ENCODE measurements around the gene PPM1F. TPM values are rescaled to one million over a fixed set of nuclear protein-coding genes. Genes with fewer than 3 reads are reported as not detected.

Gene PPM1F
- polyA plus RNA-seq, 1 donor from 2014 or later, result 28.3 TPM

DNA sequence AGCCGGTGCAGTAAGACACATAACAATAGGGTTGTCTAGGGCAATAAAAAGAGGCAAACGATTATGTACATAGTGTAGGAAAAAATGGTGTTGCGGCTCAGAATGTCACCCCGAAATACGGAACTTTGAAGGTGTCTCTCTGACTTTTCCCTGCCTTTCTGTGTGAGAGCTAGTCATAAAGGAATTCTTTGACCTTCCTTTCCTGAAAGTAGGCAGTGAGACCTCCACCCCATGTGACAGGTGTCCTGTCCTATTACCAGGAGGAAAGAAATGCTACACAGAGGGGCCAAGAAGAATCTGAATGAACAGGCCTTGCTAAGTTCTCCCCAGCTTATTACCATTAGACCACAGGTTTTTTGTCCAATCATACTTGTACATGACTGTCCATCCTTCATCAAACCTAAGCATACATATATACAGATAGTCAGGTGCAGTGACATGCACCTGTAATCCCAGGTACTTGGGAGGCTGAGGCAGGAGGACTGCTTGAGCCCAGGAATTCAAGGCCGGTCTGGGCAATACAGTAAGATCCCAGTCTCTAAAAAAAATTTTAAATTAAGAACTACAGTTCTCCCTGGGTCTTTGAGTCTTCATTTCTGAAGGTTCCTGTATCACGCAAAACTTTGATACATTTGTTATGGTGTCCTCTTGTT is 46.1 kb upstream of the PPM1F start:
- H3K9me2 ChIP-seq (ENCODE audit: insufficient read depth, low read length), result no peaks in the 10 kb centered on the region
- no peak overlapping the region for H3K4me3 ChIP-seq (ENCODE audit: low read length)
- H3K79me2 ChIP-seq (replicated peaks; ENCODE audit: insufficient read depth, low read length), result no peaks in the 10 kb centered on the region
- H3F3A ChIP-seq (ENCODE audit: insufficient read depth, low read length, poor library complexity, severe bottlenecking), result no peaks in the 10 kb centered on the region
- H3K27ac ChIP-seq (ENCODE audit: low read length), result no peak overlapping the region
- H3K4me2 ChIP-seq (ENCODE audit: low read length), result no peak overlapping the region
- H2AFZ ChIP-seq (ENCODE audit: low read depth, low read length), result no peak overlapping the region
- H3K9me3 ChIP-seq (ENCODE audit: low read length), result no peaks in the 10 kb centered on the region
- H4K20me1 ChIP-seq (ENCODE audit: insufficient read depth), result no peaks in the 10 kb centered on the region
- no peak overlapping the region for H3K9ac ChIP-seq (ENCODE audit: low read length)
- H3K27me3 ChIP-seq (ENCODE audit: insufficient read depth, low read depth, low read length), result no peaks in the 10 kb centered on the region
- H3K36me3 ChIP-seq (ENCODE audit: insufficient read depth, low read length), result no peaks in the 10 kb centered on the region
- TF ChIP-seq EP300 (conservative IDR thresholded peaks at IDR 0.05; ENCODE audit: poor library complexity, severe bottlenecking) (no peak), POLR2AphosphoS5 (IDR thresholded peaks at IDR 0.05) (no peak), EZH2 (IDR thresholded peaks at IDR 0.05; ENCODE audit: borderline replicate concordance, insufficient read depth, low read length, poor library complexity, severe bottlenecking) (no peak), RAD21 (conservative IDR thresholded peaks at IDR 0.05) (no peak), MXI1 (conservative IDR thresholded peaks at IDR 0.05; ENCODE audit: poor library complexity, severe bottlenecking) (no peak), TAF1 (IDR thresholded peaks at IDR 0.05; ENCODE audit: low read depth) (no peak), SMC3 (conservative IDR thresholded peaks at IDR 0.05; ENCODE audit: poor library complexity) (no peak)
- TF ChIP-seq, protein P1, sequence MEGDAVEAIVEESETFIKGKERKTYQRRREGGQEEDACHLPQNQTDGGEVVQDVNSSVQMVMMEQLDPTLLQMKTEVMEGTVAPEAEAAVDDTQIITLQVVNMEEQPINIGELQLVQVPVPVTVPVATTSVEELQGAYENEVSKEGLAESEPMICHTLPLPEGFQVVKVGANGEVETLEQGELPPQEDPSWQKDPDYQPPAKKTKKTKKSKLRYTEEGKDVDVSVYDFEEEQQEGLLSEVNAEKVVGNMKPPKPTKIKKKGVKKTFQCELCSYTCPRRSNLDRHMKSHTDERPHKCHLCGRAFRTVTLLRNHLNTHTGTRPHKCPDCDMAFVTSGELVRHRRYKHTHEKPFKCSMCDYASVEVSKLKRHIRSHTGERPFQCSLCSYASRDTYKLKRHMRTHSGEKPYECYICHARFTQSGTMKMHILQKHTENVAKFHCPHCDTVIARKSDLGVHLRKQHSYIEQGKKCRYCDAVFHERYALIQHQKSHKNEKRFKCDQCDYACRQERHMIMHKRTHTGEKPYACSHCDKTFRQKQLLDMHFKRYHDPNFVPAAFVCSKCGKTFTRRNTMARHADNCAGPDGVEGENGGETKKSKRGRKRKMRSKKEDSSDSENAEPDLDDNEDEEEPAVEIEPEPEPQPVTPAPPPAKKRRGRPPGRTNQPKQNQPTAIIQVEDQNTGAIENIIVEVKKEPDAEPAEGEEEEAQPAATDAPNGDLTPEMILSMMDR (IDR thresholded peaks at IDR 0.05; ENCODE audit: poor library complexity, severe bottlenecking), result no peak
- TF ChIP-seq, protein P2, sequence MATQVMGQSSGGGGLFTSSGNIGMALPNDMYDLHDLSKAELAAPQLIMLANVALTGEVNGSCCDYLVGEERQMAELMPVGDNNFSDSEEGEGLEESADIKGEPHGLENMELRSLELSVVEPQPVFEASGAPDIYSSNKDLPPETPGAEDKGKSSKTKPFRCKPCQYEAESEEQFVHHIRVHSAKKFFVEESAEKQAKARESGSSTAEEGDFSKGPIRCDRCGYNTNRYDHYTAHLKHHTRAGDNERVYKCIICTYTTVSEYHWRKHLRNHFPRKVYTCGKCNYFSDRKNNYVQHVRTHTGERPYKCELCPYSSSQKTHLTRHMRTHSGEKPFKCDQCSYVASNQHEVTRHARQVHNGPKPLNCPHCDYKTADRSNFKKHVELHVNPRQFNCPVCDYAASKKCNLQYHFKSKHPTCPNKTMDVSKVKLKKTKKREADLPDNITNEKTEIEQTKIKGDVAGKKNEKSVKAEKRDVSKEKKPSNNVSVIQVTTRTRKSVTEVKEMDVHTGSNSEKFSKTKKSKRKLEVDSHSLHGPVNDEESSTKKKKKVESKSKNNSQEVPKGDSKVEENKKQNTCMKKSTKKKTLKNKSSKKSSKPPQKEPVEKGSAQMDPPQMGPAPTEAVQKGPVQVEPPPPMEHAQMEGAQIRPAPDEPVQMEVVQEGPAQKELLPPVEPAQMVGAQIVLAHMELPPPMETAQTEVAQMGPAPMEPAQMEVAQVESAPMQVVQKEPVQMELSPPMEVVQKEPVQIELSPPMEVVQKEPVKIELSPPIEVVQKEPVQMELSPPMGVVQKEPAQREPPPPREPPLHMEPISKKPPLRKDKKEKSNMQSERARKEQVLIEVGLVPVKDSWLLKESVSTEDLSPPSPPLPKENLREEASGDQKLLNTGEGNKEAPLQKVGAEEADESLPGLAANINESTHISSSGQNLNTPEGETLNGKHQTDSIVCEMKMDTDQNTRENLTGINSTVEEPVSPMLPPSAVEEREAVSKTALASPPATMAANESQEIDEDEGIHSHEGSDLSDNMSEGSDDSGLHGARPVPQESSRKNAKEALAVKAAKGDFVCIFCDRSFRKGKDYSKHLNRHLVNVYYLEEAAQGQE (IDR thresholded peaks at IDR 0.05; ENCODE audit: borderline replicate concordance), result no peak

DNA sequence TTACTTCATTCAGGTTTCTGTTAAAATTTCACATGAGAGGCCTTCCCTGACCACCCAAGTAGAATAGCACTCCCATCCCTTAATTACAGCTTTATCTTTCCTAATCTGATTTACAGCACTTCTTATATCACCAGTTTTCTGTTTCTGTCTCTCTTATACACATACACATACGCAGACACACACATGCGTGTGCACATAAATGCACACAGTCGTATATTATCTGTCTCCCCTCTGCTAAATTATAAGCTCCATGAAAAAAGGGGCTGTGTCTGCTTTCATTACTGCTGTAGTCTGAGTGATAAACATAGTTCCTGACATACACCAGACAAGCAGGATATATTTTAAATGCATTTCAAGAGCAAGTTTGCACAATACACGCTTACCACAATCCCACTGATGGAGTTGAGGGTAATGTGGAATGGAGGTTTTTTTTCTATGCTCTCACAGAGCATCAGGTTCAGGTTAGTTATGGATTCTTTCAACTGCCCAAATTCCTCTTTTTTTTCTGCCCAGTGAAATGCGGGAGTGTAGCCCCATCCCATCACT is 43.6 kb upstream of the PPM1F start:
- Histone ChIP-seq H3K9me2 (ENCODE audit: insufficient read depth, low read length) (no peaks in the 10 kb centered on the region), H3K27ac (ENCODE audit: low read length) (no peak overlapping the region), H4K20me1 (ENCODE audit: insufficient read depth) (no peaks in the 10 kb centered on the region), H3K4me3 (ENCODE audit: low read length) (no peak overlapping the region), H3K4me2 (ENCODE audit: low read length) (no peak overlapping the region), H3K9ac (ENCODE audit: low read length) (no peak overlapping the region), H2AFZ (ENCODE audit: low read depth, low read length) (no peak overlapping the region), H3K36me3 (ENCODE audit: insufficient read depth, low read length) (no peaks in the 10 kb centered on the region), H3K27me3 (ENCODE audit: insufficient read depth, low read depth, low read length) (no peaks in the 10 kb centered on the region), H3K9me3 (ENCODE audit: low read length) (no peaks in the 10 kb centered on the region), H3K79me2 (replicated peaks; ENCODE audit: insufficient read depth, low read length) (no peaks in the 10 kb centered on the region), H3F3A (ENCODE audit: insufficient read depth, low read length, poor library complexity, severe bottlenecking) (no peaks in the 10 kb centered on the region)
- no peak for TF ChIP-seq EZH2 (IDR thresholded peaks at IDR 0.05; ENCODE audit: borderline replicate concordance, insufficient read depth, low read length, poor library complexity, severe bottlenecking)
- no peak for TF ChIP-seq POLR2AphosphoS5 (IDR thresholded peaks at IDR 0.05)
- TF ChIP-seq RAD21 (conservative IDR thresholded peaks at IDR 0.05), result no peak
- TF ChIP-seq MXI1 (conservative IDR thresholded peaks at IDR 0.05; ENCODE audit: poor library complexity, severe bottlenecking), result no peak
- TF ChIP-seq, protein P2 (IDR thresholded peaks at IDR 0.05; ENCODE audit: borderline replicate concordance), result no peak
- TF ChIP-seq, protein P1 (IDR thresholded peaks at IDR 0.05; ENCODE audit: poor library complexity, severe bottlenecking), result no peak
- no peak for TF ChIP-seq TAF1 (IDR thresholded peaks at IDR 0.05; ENCODE audit: low read depth)
- no peak for TF ChIP-seq SMC3 (conservative IDR thresholded peaks at IDR 0.05; ENCODE audit: poor library complexity)
- TF ChIP-seq EP300 (conservative IDR thresholded peaks at IDR 0.05; ENCODE audit: poor library complexity, severe bottlenecking), result no peak

All from neural cell (in vitro differentiated cells).